ENCODE data around the gene ERO1A. TPM values are rescaled to one million over a fixed set of nuclear protein-coding genes. Genes with fewer than 3 reads are reported as not detected.

Gene ERO1A
- total RNA-seq, 1 donor from 2014 or later: 25.8 TPM

DNA sequence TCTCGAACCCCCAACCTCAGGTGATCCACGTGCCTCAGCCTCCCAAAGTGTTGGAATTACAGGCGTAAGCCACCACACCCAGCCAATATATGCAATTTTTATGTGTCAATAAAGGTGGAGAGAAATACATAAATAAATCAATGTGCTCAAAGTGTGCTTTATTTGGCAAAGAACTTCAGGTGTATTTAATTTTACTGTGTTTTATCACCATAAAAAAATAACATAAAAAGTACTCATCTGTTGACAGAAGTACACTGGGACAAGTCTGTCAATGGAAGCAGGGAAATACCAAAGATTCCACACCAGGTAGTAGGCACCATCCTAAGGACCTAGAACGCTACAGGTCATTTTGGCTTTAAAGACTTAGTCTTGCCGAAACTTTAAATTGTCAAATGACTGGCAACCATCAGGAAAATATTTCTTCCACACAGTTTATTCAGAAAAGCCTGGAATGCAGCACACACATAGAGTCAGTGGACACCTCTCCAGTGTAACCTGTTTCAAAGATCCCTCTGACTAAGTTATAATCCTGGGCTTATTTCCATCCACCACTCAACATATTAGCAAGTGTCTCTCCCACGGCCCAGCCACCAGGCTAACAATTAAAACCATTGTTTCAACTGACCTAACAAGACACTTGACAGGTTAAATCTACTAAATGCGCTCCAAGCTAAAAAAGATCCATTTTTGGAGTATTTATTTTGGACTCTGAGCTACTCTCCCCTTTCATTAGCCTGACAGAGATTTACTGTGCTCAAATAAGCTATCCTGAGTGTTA is 4.2 kb downstream of the ERO1A start:
- no peak for DNase-seq
- Mint-ChIP-seq H3K36me3 (ENCODE audit: unreplicated experiment) (peaks cover 4% of the 10 kb centered on the region), H3K4me3 (ENCODE audit: unreplicated experiment) (no peak overlapping the region), H3K9me3 (ENCODE audit: unreplicated experiment) (peaks cover 5% of the 10 kb centered on the region), H3K27me3 (ENCODE audit: unreplicated experiment) (peaks cover 5% of the 10 kb centered on the region), H3K4me1 (ENCODE audit: low read depth, unreplicated experiment) (peaks cover 3% of the 10 kb centered on the region), H3K27ac (ENCODE audit: unreplicated experiment) (no peak overlapping the region)
- TF ChIP-seq, protein P1, sequence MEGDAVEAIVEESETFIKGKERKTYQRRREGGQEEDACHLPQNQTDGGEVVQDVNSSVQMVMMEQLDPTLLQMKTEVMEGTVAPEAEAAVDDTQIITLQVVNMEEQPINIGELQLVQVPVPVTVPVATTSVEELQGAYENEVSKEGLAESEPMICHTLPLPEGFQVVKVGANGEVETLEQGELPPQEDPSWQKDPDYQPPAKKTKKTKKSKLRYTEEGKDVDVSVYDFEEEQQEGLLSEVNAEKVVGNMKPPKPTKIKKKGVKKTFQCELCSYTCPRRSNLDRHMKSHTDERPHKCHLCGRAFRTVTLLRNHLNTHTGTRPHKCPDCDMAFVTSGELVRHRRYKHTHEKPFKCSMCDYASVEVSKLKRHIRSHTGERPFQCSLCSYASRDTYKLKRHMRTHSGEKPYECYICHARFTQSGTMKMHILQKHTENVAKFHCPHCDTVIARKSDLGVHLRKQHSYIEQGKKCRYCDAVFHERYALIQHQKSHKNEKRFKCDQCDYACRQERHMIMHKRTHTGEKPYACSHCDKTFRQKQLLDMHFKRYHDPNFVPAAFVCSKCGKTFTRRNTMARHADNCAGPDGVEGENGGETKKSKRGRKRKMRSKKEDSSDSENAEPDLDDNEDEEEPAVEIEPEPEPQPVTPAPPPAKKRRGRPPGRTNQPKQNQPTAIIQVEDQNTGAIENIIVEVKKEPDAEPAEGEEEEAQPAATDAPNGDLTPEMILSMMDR (IDR thresholded peaks at IDR 0.05; ENCODE audit: partially characterized antibody, unreplicated experiment): no peak

DNA sequence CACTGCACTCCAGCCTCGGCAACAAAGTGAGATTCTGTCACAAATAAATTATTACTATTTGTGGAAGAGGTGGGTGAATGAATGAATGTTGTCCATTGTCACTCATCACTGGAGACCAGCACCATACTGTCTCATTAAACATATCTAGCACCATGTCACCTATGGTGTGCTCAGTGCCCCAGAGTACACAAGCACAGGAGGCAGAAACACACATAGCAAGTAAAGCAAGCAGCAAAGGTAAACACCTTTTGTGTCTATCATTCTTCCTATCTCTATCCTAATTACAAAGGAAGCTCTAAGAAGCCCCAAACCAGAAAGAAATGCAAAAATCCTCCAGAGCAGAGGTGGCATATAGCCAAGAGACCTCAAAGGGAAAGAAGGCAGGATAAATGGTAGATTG is 9.2 kb downstream of the ERO1A start:
- H3K9me3 Mint-ChIP-seq (ENCODE audit: unreplicated experiment): no peaks in the 10 kb centered on the region
- no peaks in the 10 kb centered on the region for H3K4me1 Mint-ChIP-seq (ENCODE audit: low read depth, unreplicated experiment)
- no peak overlapping the region for H3K4me3 Mint-ChIP-seq (ENCODE audit: unreplicated experiment)
- no peak overlapping the region for H3K27ac Mint-ChIP-seq (ENCODE audit: unreplicated experiment)
- no peak for DNase-seq
- no peaks in the 10 kb centered on the region for H3K36me3 Mint-ChIP-seq (ENCODE audit: unreplicated experiment)
- H3K27me3 Mint-ChIP-seq (ENCODE audit: unreplicated experiment): no peaks in the 10 kb centered on the region
- TF ChIP-seq, protein P1 (IDR thresholded peaks at IDR 0.05; ENCODE audit: partially characterized antibody, unreplicated experiment): no peak

DNA sequence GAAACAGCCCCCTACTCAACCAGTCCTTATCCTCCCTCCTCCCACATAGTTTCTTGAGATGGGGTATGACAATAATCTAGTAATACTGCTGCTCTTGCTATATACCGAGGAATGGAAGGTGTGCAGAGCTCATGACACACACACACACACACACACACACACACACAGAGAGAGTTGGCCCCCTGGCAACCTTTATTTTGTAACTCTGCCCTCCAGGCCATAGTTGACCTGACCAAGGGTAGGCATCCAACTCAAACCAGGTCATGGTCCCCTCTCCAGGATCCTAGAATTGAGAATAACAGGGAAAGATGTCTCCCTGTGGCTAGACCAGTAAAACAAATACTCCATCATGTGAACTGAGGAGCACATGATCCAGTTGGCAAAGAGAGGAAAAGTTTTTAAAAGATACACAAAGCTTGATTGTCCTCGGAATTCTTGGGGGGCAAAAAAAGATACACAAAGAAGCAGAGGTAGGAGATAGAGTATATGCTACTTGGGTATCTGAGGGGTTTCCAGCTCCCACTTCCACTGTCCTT is 11.3 kb downstream of the ERO1A start:
- H3K36me3 Mint-ChIP-seq (ENCODE audit: unreplicated experiment): no peaks in the 10 kb centered on the region
- no peak overlapping the region for H3K27ac Mint-ChIP-seq (ENCODE audit: unreplicated experiment)
- no peaks in the 10 kb centered on the region for H3K9me3 Mint-ChIP-seq (ENCODE audit: unreplicated experiment)

DNA sequence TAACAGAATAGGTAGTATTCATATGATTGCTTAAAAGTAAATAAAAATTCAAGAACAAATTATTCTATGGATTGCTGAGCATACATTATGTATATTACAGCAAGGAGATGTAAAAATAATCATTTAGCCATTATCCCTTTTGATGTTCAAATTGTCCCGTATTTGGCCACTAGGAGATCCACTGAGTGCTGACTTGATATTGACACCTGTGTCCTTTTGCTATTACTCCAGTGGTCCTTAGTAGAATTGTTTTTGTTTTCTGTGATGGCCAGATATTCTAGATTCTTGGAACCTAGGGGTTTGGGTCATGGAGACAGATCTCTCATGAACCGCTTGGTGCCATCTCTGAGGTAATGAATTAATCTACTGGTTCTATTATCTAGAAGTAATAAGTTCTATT is 16.8 kb downstream of the ERO1A start:
- DNase-seq: no peak
- Mint-ChIP-seq H3K27me3 (ENCODE audit: unreplicated experiment) (peaks cover 2% of the 10 kb centered on the region), H3K9me3 (ENCODE audit: unreplicated experiment) (no peaks in the 10 kb centered on the region), H3K27ac (ENCODE audit: unreplicated experiment) (no peak overlapping the region), H3K4me1 (ENCODE audit: low read depth, unreplicated experiment) (no peaks in the 10 kb centered on the region), H3K4me3 (ENCODE audit: unreplicated experiment) (no peak overlapping the region), H3K36me3 (ENCODE audit: unreplicated experiment) (no peaks in the 10 kb centered on the region)
- TF ChIP-seq, protein P1 (IDR thresholded peaks at IDR 0.05; ENCODE audit: partially characterized antibody, unreplicated experiment): peak; percentile 68

More for the DNA sequence above, 11.3 kb downstream of the ERO1A start:
- no peaks in the 10 kb centered on the region for H3K4me1 Mint-ChIP-seq (ENCODE audit: low read depth, unreplicated experiment)
- no peaks in the 10 kb centered on the region for H3K27me3 Mint-ChIP-seq (ENCODE audit: unreplicated experiment)
- no peak for DNase-seq
- no peak overlapping the region for H3K4me3 Mint-ChIP-seq (ENCODE audit: unreplicated experiment)
- TF ChIP-seq, protein P1 (IDR thresholded peaks at IDR 0.05; ENCODE audit: partially characterized antibody, unreplicated experiment): no peak

DNA sequence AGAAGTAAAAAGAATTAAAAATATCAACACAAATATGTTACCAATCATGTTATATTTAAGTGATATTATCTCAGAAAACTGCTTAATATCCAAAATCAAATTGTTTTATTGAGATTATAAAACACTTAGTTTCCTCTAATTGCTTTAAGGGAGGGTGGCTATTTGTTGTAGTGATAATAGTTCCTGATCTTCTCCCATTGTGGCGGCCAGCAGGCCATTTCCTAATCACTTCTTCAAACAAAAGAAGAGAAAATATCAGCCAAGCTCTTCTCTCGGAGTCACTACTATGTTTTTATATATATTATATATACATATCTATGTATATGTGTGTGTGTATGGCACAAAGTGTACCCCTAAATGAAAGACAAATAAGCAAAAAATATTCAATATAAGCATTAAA is 31.5 kb downstream of the ERO1A start:
- TF ChIP-seq, protein P1 (IDR thresholded peaks at IDR 0.05; ENCODE audit: partially characterized antibody, unreplicated experiment): no peak
- Mint-ChIP-seq H3K27me3 (ENCODE audit: unreplicated experiment) (no peaks in the 10 kb centered on the region), H3K27ac (ENCODE audit: unreplicated experiment) (no peak overlapping the region), H3K36me3 (ENCODE audit: unreplicated experiment) (no peaks in the 10 kb centered on the region), H3K4me1 (ENCODE audit: low read depth, unreplicated experiment) (no peaks in the 10 kb centered on the region), H3K9me3 (ENCODE audit: unreplicated experiment) (no peaks in the 10 kb centered on the region), H3K4me3 (ENCODE audit: unreplicated experiment) (no peak overlapping the region)
- DNase-seq: no peak
